GM21515 (cell line): ENCODE data around the gene EDIL3.
"Not testable (repeated sequence)": the region's sequence is repeated elsewhere in the genome, so short reads cannot be mapped to it uniquely, and the experiment has no call there.

Experiments used
- ATAC-seq: cut with Tn5 transposase; IDR thresholded peaks from one replicate; pipeline ENCODE4 v1.9.1; 2021; ENCODE audit not compliant: unreplicated experiment

The EDIL3 gene

DNA sequence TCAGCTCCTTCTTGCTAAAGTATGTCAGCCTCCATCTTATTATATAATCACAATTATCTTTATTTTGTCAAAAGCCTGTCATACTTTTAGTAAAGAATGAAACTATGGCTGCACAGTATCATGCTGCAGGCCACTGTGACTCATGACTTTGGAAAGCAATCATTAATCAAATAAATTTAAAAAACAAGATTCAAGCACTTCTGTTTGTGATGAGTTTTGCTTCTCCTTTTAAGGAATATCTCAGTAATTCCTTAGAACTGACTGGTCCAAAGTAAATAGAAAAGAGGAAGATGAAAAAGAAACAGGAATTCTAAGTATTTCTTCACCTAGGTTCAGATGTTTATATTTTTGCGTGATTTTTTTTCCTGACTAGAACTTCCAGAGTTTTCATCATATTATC, 83.1 kb downstream of the EDIL3 start:
- ATAC-seq = no peak

- ATAC-seq = no peak
Observed at GRCh38 chr5:84299959-84300358, 84.7 kb downstream of the EDIL3 start.

GRCh38 chr5:84298628-84299027, 86.1 kb downstream of the EDIL3 start:
- ATAC-seq = no peak

DNA sequence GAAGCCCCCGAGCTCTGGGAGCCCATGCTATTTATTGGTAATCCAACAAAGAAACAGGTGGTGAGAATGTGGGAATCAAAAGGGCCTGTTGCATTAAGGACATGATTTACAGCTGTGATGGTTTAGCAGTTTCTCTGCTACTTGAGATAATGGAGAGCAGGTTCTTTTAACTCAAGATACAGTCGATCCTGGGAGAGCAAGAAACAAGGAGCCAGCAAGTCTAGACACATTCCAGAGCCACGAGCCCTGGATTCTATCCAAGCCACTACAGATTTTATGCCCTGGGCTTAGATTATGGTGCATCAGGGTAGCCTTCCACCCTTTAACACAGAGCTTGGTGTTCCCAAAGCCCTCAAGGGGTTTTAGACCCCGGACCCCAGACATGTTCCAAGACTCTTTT, 87.0 kb downstream of the EDIL3 start:
- ATAC-seq = not testable (repeated sequence)

DNA sequence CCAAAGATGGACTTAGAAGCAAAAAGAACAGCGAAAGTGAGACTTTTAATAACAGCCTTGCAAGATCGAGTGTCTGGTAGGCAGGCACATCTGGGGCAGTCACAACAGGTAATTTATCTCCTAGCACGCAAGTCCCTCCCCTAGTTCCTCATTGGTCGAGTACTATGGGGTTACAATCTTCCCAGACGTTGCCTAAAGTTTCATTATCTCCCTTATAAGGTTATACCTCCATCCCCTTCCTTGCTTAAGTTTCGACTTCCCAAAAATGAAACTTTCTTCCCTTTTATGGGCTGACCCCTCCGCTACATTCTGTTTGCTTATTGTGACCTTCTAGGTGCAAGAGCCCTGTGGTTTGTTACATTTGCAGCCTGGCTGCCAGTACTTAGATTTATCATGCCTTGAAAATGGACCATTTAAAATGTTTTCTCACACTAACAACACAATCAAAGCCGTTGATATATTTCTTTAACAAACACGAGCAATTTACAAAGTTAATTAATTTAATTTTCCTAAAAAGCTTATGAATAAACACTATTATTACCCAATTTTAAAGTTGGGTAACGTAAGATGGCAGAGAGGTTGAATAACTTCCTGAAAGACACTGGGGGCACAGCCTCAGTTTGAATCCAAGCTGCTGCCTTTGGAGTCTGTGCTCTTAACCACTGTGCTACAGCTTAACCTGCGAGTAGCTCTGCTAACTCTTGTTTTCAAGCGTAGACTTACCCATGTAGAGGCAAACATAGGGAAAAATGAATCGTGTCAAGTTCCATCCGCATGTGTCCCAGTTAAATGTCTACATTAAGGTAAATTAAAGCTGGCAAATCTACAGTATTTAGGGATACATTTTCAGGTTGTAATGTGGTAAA, 91.7 kb downstream of the EDIL3 start:
- ATAC-seq = no peak

DNA sequence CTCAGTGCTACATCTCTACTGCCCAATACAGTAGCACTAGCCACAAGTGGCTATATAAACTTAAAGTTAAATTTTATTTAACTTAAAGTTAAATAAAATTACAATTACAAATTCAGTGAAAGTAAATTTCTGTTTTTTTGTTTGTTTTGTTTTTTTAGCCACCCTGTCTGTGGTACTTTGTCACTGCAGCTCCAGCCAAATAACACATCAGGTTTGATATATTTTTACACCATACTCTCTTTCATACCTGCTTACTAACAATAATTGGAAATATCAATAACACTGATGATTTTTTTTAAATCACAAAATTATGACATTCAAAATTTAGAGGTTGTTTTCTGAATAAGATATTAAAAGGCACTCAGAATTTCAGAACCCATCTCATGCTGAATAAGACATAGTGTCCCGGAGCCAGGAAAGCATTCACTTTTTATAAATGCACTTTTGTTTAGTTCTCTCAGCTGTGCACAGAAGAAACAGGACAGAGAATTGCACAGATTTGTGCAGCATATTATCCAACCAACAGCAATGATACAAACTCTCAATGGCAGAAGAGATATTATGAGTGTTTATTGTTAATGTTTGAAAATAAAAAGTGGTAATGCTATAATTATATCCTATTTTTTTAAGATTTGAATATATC, 92.6 kb downstream of the EDIL3 start:
- ATAC-seq = no peak

DNA sequence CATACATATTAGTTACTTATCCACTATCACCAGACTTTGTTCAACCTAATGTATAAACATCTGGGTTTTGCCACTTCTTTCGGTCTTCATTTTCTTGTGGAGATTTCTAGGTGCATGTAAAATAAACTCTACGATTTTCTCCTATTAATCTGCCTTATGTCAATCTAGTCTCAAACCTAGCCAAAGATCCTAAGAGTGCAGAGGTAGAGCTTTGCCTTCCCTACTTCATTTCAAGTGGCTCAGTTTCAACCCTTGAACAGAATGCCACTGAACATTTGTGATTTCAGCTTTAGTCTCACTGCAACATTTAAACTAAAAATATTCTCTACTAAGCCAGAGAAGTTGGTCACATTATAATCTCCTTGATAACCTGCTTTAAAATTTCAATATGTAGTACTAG, 94.0 kb downstream of the EDIL3 start:
- ATAC-seq = no peak

GRCh38 chr5:84290161-84290560, 94.5 kb downstream of the EDIL3 start:
- ATAC-seq = no peak

GRCh38 chr5:84287951-84288350, 96.7 kb downstream of the EDIL3 start:
- no peak for ATAC-seq

DNA sequence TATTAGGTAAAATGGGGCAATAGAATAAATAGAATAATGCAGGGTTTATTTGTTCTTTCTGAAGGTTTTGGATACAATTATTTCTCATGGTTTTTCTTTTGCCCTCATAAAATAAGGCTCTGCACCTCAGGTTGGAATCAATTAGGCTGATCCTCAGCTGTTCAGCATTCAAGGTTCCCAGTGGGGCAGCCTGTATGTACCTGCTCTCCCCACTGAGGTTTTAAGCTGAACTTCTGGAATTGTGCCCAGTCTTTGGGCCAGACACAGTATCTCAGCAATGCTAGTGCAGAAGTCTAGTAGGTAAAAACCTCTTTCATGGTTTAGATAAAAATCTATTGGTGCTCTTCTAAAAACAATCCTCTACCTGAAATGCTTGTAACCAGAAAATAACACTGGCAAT, 98.0 kb downstream of the EDIL3 start:
- ATAC-seq = no peak

DNA sequence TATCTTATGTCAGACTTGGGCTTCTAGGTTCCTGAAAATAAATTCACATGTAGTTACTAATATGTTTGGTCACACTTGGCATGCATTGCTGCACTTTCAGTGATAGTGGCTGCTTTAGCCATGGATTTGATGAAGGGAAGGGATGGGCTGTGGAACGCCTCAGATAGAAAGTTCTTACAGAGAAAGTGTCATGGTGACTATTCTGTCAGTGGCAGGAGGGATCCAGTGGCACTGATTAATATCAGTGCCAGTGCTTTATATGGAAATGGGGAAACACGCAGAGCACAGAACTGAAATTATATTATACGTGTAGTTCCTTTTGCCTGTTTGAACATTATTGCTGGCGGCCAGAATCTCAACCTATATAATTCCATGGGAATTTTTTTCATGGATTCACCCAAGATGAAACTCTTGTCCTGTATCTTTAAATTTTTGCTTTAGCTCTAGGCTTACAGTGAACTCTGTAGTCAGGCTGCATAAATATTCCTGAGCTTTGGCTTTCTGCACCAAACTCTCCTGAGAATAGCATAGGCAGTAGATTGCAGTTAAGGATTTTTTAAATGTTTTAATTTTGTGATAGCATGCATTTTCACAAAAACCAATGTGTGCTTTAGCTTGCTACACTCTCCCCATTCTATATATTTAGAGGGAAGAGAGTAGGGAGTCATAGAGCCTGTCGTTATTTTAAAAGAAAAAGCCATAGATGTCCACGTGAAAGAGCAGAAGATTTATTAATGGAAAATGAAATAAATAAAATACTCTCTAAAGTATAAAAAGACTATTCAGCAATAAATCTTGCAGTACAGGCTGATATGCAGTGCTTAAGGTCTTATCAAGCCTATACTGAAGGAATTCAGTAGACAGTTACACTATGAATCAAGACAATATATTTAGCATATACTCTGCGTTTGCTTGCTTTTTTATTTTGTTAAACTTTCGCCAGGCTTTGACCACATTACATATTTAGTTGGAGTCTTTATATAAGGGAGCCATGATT, 98.7 kb downstream of the EDIL3 start:
- ATAC-seq = no peak

DNA sequence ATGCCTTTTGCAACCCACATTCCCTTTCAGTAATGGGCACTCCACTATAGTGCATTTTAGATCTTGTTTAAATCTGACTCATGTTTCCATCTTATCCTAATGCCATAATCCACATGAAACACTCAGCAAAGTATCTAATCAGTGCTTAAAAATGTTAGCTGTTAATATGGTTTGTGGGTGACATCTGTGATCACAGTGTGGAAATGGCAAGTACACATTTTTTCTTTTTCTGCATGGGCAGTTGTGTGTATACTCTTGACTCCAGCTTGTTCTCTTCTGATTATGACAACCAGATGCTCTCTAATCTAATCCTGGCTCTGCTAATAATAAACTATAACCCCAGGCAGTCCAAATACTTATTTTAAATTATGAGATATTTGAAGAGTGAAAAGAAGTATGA, 103.3 kb downstream of the EDIL3 start:
- ATAC-seq = no peak

DNA sequence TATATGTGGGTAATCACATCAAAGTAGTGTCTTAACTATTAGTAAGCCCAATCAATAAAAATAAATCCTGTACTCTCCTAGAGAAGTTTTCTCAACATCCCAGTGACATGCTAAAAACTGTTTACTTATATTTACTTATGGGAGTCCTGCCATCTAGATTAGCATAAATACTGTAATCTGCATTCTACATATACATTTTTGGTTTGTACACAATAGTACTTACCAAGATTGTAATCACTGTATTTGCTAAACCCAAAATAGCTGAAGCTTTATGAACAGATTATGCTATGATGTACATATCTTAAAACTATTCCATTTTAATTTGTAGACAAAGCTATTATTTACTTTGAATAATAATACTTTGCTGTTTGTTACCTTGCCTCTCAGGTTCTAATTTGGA, 105.4 kb downstream of the EDIL3 start:
- ATAC-seq = no peak

GRCh38 chr5:84275609-84276008, 109.1 kb downstream of the EDIL3 start:
- ATAC-seq = no peak

DNA sequence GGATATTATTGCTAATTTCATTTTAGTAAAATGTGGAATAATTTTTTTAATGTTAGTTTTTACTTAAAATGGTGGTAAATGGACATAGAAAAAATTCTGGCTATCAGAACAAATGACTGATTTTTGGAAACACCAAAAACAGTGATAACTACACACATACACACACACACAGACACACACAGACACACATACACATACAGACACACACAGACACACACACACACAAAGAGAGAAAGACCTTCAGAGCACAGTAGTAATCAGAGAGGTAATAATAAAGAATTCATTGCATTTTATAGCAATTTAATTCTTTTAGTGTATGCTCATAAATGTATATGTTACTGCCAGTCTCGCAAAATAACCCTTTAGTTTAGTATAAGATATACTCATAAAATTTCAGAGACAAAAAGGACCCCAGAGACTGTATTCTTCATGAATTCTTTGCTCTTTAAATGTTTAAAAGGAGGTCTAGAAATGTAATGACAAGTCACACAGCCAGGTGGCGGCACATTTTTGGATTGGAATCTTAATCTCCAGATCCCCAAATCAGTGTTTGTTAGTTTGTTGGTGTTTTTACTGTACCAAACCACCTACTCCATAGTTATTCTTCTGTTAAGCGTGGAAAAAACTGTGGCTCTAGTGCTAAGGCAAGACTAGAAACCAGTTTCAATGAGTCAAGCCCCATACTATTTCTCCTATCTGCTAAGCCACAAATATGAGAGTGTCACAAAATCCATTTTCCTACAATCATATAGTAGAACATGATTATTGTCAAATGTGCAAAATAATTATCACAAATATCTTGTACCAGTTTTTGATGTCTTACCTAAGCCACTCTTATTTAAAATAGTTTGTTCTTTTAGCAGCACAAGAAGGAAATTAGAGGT, 109.9 kb downstream of the EDIL3 start:
- no peak for ATAC-seq

- ATAC-seq = no peak
Observed at GRCh38 chr5:84273517-84273883, 111.2 kb downstream of the EDIL3 start.

GRCh38 chr5:84272771-84273516, 111.7 kb downstream of the EDIL3 start:
- no peak for ATAC-seq

GRCh38 chr5:84265739-84266550, 118.7 kb downstream of the EDIL3 start:
- no peak for ATAC-seq

GRCh38 chr5:84265130-84265529, 119.5 kb downstream of the EDIL3 start:
- ATAC-seq = no peak
